ENCODE data around the gene MPHOSPH6. TPM values are rescaled to one million over a fixed set of nuclear protein-coding genes. Genes with fewer than 3 reads are reported as not detected.
"Not testable (repeated sequence)": the region's sequence is repeated elsewhere in the genome, so short reads cannot be mapped to it uniquely, and the experiment has no call there.

MPHOSPH6 gene
- total RNA-seq (10 to 100 TPM; 12.7 to 85.3 (median 20.0) TPM), polyA plus RNA-seq (10 to 100 TPM; 15.3 to 66.4 (median 29.1) TPM)
- long read RNA-seq, donor 1, transcript MPHOSPH6-201 (5 exons, 1,103 nt) = major isoform, 26 of 31 reads
- long read RNA-seq, donor 1, partial matches to known transcripts = 0 of 31 reads
- long read RNA-seq, donor 1, other reads (novel, unspliced or antisense) = 0 of 31 reads
- long read RNA-seq, donor 2, transcript MPHOSPH6-201 (5 exons, 1,103 nt) = major isoform, 7 of 10 reads
- long read RNA-seq, donor 2, partial matches to known transcripts = 0 of 10 reads
- long read RNA-seq, donor 2, other reads (novel, unspliced or antisense) = 0 of 10 reads
- long read RNA-seq, donor 3, transcript MPHOSPH6-201 (5 exons, 1,103 nt) = major isoform, 25 of 27 reads
- long read RNA-seq, donor 3, partial matches to known transcripts = 0 of 27 reads
- long read RNA-seq, donor 3, other reads (novel, unspliced or antisense) = 0 of 27 reads
- long read RNA-seq, donor 4, transcript MPHOSPH6-201 (5 exons, 1,103 nt) = major isoform, 12 of 17 reads
- long read RNA-seq, donor 4, partial matches to known transcripts = 4 of 17 reads
- long read RNA-seq, donor 4, other reads (novel, unspliced or antisense) = 1 of 17 reads
- long read RNA-seq, donor 5, transcript MPHOSPH6-207 (2 exons, 392 nt) = minor isoform, 7 of 41 reads
- long read RNA-seq, donor 5, transcript MPHOSPH6-201 (5 exons, 1,103 nt) = major isoform, 27 of 41 reads
- long read RNA-seq, donor 5, partial matches to known transcripts = 2 of 41 reads
- long read RNA-seq, donor 5, other reads (novel, unspliced or antisense) = 5 of 41 reads
- long read RNA-seq, donor 6, transcript MPHOSPH6-201 (5 exons, 1,103 nt) = major isoform, 6 of 16 reads
- long read RNA-seq, donor 6, partial matches to known transcripts = 2 of 16 reads
- long read RNA-seq, donor 6, other reads (novel, unspliced or antisense) = 4 of 16 reads
- long read RNA-seq, donor 7, transcript MPHOSPH6-201 (5 exons, 1,103 nt) = major isoform, 17 of 18 reads
- long read RNA-seq, donor 7, partial matches to known transcripts = 0 of 18 reads
- long read RNA-seq, donor 7, other reads (novel, unspliced or antisense) = 0 of 18 reads
- long read RNA-seq, donor 8, transcript MPHOSPH6-201 (5 exons, 1,103 nt) = major isoform, 35 of 39 reads
- long read RNA-seq, donor 8, partial matches to known transcripts = 0 of 39 reads
- long read RNA-seq, donor 8, other reads (novel, unspliced or antisense) = 0 of 39 reads
- long read RNA-seq, donor 9, transcript MPHOSPH6-201 (5 exons, 1,103 nt) = major isoform, 13 of 20 reads
- long read RNA-seq, donor 9, partial matches to known transcripts = 5 of 20 reads
- long read RNA-seq, donor 9, other reads (novel, unspliced or antisense) = 0 of 20 reads
- long read RNA-seq, donor 10, transcript MPHOSPH6-201 (5 exons, 1,103 nt) = major isoform, 16 of 18 reads
- long read RNA-seq, donor 10, partial matches to known transcripts = 0 of 18 reads
- long read RNA-seq, donor 10, other reads (novel, unspliced or antisense) = 0 of 18 reads

GRCh38 chr16:82169861-82170845 is at the start of gene MPHOSPH6:
Gene MPHOSPH6 (minus strand): TSS chr16:82170224. CDS start chr16:82170175, 49 bp downstream.
- intact Hi-C loops (cut with DNase I) = no loop called here

GRCh38 chr16:82219298-82219697 is 49.3 kb upstream of the MPHOSPH6 start:
- WGBS, 4 donors = 81 to 91% (median 86%) methylated on average over 12 of the region's 12 CpGs
- no peak overlapping the region for H3K27ac ChIP-seq
- TF ChIP-seq POLR2A (IDR thresholded peaks at IDR 0.05) = no peak
- TF ChIP-seq CTCF (IDR thresholded peaks at IDR 0.05) = no peak
- no peak for DNase-seq
- H3K27me3 ChIP-seq = no peaks in the 10 kb centered on the region
- no peak overlapping the region for H3K4me3 ChIP-seq
- H3K36me3 ChIP-seq (replicated peaks in 1 of 2) = no peaks in the 10 kb centered on the region
- no peaks in the 10 kb centered on the region for H3K4me1 ChIP-seq (replicated peaks in 1 of 2)
- no peaks in the 10 kb centered on the region for H3K9me3 ChIP-seq (replicated peaks in 1 of 3)
- intact Hi-C loops (cut with DNase I) = no loop called here

More at GRCh38 chr16:82169861-82170845, at the start of gene MPHOSPH6:
- H3K27me3 ChIP-seq = peaks cover 12% of the 10 kb centered on the region
- no peaks in the 10 kb centered on the region for H3K36me3 ChIP-seq (replicated peaks in 1 of 2)
- WGBS, 4 donors = 0% methylated on average over 42 to 89 of the region's 89 CpGs
- peak within 1 kb of the TSS; percentile 40 to 80 (median 58) for H3K4me3 ChIP-seq
- H3K27ac ChIP-seq = peak within 1 kb of the TSS in 4 of 5 donors; percentile 51 to 83 (median 78)
- no peaks in the 10 kb centered on the region for H3K9me3 ChIP-seq (replicated peaks in 1 of 3)
- DNase-seq = peak; percentile 91 to 95 (median 93)
- peaks cover 11% of the 10 kb centered on the region in 2 donors for H3K4me1 ChIP-seq (replicated peaks in 1 of 2)
- TF ChIP-seq POLR2A (IDR thresholded peaks at IDR 0.05) = no peak
- peak in 3 of 6 experiments; percentile 7 to 36 (median 20) for TF ChIP-seq CTCF (IDR thresholded peaks at IDR 0.05)

GRCh38 chr16:82209314-82209713 is 39.3 kb upstream of the MPHOSPH6 start:
- H3K27me3 ChIP-seq; intact Hi-C loops (cut with DNase I); H3K4me1 ChIP-seq (replicated peaks in 1 of 2); H3K27ac ChIP-seq; H3K36me3 ChIP-seq (replicated peaks in 1 of 2); H3K9me3 ChIP-seq (replicated peaks in 1 of 3); DNase-seq; H3K4me3 ChIP-seq: not testable (repeated sequence)
- 71 to 83% (median 83%) methylated on average over 4 to 9 of the region's 9 CpGs for WGBS, 4 donors
